HUES6 (cell line): ENCODE results near the gene P2RX5.

ENCODE experiments used
- H3K27ac ChIP-seq: 2 replicates; pipeline ENCODE4 v1.7.0; 2013; ENCODE audit warnings: low read depth, mild to moderate bottlenecking, low read length, inconsistent platforms
- H3K27me3 ChIP-seq: 2 replicates; pipeline ENCODE4 v1.6.1; 2013; ENCODE audit warnings: low read length; ENCODE audit not compliant: control insufficient read depth, insufficient read depth
- H3K36me3 ChIP-seq: 2 replicates; pipeline ENCODE4 v1.6.1; 2013; ENCODE audit warnings: low read length; ENCODE audit not compliant: control insufficient read depth, insufficient read depth
- H3K4me1 ChIP-seq: 2 replicates; pipeline ENCODE4 v1.6.1; 2013; ENCODE audit warnings: low read length; ENCODE audit not compliant: control insufficient read depth, insufficient read depth
- H3K4me3 ChIP-seq: 2 replicates; pipeline ENCODE4 v1.5.1; 2013; ENCODE audit warnings: low read depth, low read length
- H3K9ac ChIP-seq: one replicate; pipeline ENCODE4 v1.6.1; 2013; ENCODE audit warnings: mild to moderate bottlenecking, low read length
- H3K9me3 ChIP-seq: 2 replicates; pipeline ENCODE4 v1.6.1; 2013; ENCODE audit warnings: low read depth, low read length; ENCODE audit not compliant: control insufficient read depth, insufficient read depth

Gene P2RX5

GRCh38 chr17:3693141-3693540, 2.8 kb downstream of the P2RX5 start:
- Histone ChIP-seq H3K4me3 (no peak overlapping the region), H3K36me3 (no peaks in the 10 kb centered on the region), H3K4me1 (peaks cover 17% of the 10 kb centered on the region), H3K9me3 (no peaks in the 10 kb centered on the region), H3K27me3 (peaks cover 45% of the 10 kb centered on the region), H3K27ac (no peak overlapping the region), H3K9ac (no peak overlapping the region)

- Histone ChIP-seq H3K9me3 (no peaks in the 10 kb centered on the region), H3K4me3 (no peak overlapping the region), H3K9ac (no peak overlapping the region), H3K27me3 (peaks cover 37% of the 10 kb centered on the region), H3K27ac (no peak overlapping the region), H3K4me1 (peaks cover 20% of the 10 kb centered on the region), H3K36me3 (no peaks in the 10 kb centered on the region)
Measured at GRCh38 chr17:3692346-3692745, 3.6 kb downstream of the P2RX5 start.

DNA sequence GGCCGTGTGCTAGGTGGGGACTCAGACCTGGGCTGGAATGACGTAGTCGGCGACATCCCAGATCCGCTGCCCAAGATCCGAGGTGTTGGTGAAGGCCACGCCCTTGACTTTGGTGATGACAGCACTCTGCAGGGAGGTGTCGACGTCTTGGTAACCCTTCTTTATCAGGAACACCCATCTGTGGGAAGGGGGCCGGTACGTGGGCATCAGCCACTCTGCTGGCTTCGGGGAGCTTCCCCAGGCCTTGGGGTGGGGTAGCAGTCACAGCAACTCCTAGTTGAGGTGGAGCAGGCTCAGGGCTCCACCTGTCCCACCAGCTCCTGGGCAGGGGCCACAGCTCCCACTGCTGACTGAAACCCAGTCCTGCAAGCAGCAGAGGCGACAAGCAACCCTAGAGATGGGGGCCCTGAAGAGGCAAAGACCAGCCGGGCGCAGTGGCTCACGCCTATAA, 4.3 kb downstream of the P2RX5 start:
- Histone ChIP-seq H3K4me3 (no peak overlapping the region), H3K4me1 (peaks cover 20% of the 10 kb centered on the region), H3K27ac (no peak overlapping the region), H3K9ac (no peak overlapping the region), H3K36me3 (no peaks in the 10 kb centered on the region), H3K27me3 (peaks cover 30% of the 10 kb centered on the region), H3K9me3 (no peaks in the 10 kb centered on the region)

DNA sequence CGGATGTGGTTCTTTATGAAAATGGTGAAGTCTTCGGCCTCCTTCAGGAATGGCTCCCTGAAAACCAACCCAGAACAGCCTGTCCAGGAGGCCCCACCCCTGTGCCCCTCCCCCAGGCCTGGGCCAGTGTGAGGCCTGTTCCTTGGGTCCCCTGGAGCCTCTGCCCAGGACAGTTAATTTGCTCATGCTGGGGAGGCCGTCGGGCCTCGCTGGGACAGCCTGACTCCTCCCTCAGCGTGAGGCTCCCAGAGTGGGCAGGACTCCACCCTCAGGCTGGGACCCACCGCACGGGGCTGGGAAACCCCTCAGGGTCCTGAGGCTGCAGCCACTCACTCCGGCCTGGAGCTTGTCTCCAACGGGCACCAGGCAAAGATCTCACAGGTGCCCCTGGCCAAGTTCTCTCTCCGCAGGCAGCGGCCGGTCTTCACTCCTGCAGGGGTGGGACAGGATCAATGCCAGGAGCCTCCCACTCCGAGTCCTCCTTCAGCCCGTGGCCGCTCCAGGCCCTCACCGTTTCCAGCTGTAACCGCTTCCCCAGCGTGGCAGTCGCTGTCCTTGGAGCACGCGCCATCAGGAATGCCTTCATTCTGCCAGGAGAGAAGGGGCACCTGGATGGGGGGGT, 5.8 kb downstream of the P2RX5 start:
- Histone ChIP-seq H3K9me3 (no peaks in the 10 kb centered on the region), H3K9ac (no peak overlapping the region), H3K27ac (no peak overlapping the region), H3K36me3 (no peaks in the 10 kb centered on the region), H3K4me1 (peaks cover 16% of the 10 kb centered on the region), H3K4me3 (no peak overlapping the region), H3K27me3 (peaks cover 17% of the 10 kb centered on the region)

DNA sequence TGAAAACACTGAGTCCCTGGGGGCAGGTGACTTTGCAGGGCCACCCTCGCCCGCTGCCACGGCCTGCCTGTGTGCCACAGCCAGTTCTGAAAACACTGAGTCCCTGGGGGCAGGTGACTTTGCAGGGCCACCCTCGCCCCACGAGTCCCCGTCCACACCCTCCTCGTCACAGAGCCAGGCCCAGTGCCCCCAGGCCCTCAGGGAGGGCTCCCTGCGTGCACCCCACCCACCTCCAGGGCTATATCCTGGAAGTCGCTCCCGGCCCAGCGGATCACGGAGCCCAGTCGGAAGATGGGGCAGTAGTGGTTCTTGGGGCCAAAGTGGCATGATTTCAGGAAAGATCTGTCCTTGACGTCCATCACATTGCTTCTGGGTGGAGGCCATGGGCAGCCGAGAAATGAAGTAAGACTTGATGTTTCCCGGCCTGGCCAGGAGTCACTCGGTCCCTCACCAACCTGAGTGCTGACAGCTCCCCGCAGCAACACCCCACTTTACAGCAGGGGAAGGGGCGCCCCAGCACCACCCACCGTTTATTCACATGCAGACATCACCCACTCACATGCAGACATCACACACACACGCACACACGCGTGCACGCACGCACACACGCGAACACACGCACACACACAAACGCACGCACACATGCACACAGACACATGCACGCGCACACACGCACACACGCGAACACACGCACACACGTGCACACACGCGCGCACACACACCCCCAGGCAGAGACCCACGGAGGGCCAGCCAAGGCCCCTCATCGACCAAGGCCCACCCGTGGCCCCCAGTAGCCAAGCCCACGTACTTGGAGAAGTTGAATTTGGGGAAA, 6.5 kb downstream of the P2RX5 start:
- H3K4me1 ChIP-seq = peaks cover 10% of the 10 kb centered on the region; the same call in 1 of the 2 replicates
- no peak overlapping the region for H3K27ac ChIP-seq
- no peak overlapping the region for H3K9ac ChIP-seq
- H3K4me3 ChIP-seq = no peak overlapping the region
- H3K9me3 ChIP-seq = no peaks in the 10 kb centered on the region
- H3K27me3 ChIP-seq = peaks cover 12% of the 10 kb centered on the region; the same call in 1 of the 2 replicates
- no peaks in the 10 kb centered on the region for H3K36me3 ChIP-seq

GRCh38 chr17:3688852-3689261, 7.1 kb downstream of the P2RX5 start:
- peaks cover 6% of the 10 kb centered on the region; the same call in 1 of the 2 replicates for H3K27me3 ChIP-seq
- no peak overlapping the region for H3K4me3 ChIP-seq
- H3K9ac ChIP-seq = no peak overlapping the region
- no peaks in the 10 kb centered on the region for H3K36me3 ChIP-seq
- H3K9me3 ChIP-seq = no peaks in the 10 kb centered on the region
- peaks cover 10% of the 10 kb centered on the region; the same call in 1 of the 2 replicates for H3K4me1 ChIP-seq
- H3K27ac ChIP-seq = no peak overlapping the region

DNA sequence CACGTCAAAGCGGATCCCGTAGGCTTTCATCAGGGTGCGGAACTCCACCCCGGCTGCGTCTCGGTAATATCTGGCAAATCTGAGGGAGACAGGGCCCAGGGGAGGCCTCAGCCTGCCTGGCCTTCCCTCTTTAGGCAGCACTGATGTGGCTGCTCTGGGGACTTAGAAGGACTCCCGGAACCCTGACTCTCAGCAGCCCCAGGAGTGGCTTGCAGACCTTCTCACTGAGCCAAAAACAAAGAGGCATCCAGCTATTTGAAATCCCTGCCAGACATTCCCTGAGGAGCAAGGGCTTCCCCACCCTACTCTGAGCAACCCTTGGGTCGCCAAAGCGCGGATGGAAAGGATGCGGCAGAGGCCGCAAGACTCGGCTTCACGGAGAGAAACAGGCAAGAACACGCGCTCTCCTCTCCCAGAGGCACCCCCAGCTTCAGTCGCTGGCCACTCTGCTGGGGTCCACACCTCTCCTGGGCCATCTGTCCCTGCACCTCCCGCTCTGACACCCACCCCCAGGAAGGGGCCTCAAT, 7.9 kb downstream of the P2RX5 start:
- Histone ChIP-seq H3K27me3 (peaks cover 5% of the 10 kb centered on the region; the same call in 1 of the 2 replicates), H3K9ac (no peak overlapping the region), H3K27ac (no peak overlapping the region), H3K9me3 (no peaks in the 10 kb centered on the region), H3K4me3 (no peak overlapping the region), H3K4me1 (peaks cover 10% of the 10 kb centered on the region; the same call in 1 of the 2 replicates), H3K36me3 (no peaks in the 10 kb centered on the region)

GRCh38 chr17:3685174-3685573, 10.8 kb downstream of the P2RX5 start:
- Histone ChIP-seq H3K4me3 (no peak overlapping the region), H3K36me3 (no peaks in the 10 kb centered on the region), H3K9ac (no peak overlapping the region), H3K27me3 (peaks cover 8% of the 10 kb centered on the region; the same call in 1 of the 2 replicates), H3K4me1 (peaks cover 10% of the 10 kb centered on the region; the same call in 1 of the 2 replicates), H3K27ac (no peak overlapping the region), H3K9me3 (no peaks in the 10 kb centered on the region)

- Histone ChIP-seq H3K27ac (no peak overlapping the region), H3K9ac (no peak overlapping the region), H3K27me3 (peaks cover 8% of the 10 kb centered on the region; the same call in 1 of the 2 replicates), H3K36me3 (no peaks in the 10 kb centered on the region), H3K4me1 (peaks cover 7% of the 10 kb centered on the region), H3K4me3 (no peak overlapping the region), H3K9me3 (no peaks in the 10 kb centered on the region)
Measured at GRCh38 chr17:3683054-3683511, 12.9 kb downstream of the P2RX5 start.

DNA sequence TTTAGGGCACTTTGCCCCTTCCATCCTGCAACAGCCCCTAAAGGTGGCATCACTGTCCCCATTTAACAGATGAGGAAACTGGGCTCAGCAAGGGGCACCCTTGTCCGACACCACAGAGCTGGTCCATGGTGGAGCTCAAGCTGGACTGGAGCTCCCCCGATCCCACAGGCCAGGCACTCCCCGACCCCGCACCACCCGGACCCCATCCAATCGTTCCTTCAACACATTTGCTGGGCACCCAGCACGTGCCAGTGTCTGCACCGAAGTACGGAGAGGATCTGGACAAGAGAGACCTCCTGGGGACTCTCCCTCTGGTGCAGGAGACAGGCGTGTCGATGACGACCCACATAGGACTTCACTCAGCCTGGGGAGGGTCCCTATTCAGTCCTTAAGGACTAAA, 13.9 kb downstream of the P2RX5 start:
- H3K27me3 ChIP-seq = peaks cover 8% of the 10 kb centered on the region; the same call in 1 of the 2 replicates
- H3K9me3 ChIP-seq = no peaks in the 10 kb centered on the region
- H3K36me3 ChIP-seq = no peaks in the 10 kb centered on the region
- H3K4me3 ChIP-seq = no peak overlapping the region
- no peak overlapping the region for H3K27ac ChIP-seq
- no peak overlapping the region for H3K9ac ChIP-seq
- H3K4me1 ChIP-seq = peaks cover 10% of the 10 kb centered on the region

DNA sequence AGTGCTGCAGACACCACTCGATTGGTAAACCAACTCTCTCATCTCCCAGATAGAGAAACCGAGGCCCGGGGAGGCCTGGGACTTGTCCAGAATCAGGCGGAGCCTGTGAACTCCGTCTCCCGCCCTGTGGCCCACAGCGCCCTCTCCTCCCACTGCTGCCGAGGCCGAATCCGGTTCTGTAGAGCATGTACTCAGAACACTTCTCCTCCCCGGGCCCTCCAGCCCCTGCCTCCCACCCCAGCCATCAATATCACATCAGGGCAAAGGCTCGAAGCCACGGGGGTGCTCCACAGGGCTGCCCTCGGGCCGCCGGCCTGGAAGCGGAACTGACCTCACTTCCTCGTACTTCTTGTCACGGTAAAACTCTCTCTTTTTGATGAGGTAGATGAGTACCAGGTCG, 14.4 kb downstream of the P2RX5 start:
- no peak overlapping the region for H3K4me3 ChIP-seq
- peaks cover 8% of the 10 kb centered on the region; the same call in 1 of the 2 replicates for H3K27me3 ChIP-seq
- no peaks in the 10 kb centered on the region for H3K9me3 ChIP-seq
- no peak overlapping the region for H3K9ac ChIP-seq
- no peak overlapping the region for H3K27ac ChIP-seq
- H3K36me3 ChIP-seq = no peaks in the 10 kb centered on the region
- H3K4me1 ChIP-seq = peaks cover 10% of the 10 kb centered on the region
